Neutrophil (primary cell): ENCODE results near the gene KCNC1.

Source experiments
- H3K27ac ChIP-seq: fragments of 200-600 bp; sonication (generic); 2 replicates; pipeline ENCODE4 v1.5.1; 2016; ENCODE audit warnings: mild to moderate bottlenecking, moderate library complexity
- H3K27me3 ChIP-seq: fragments of 200-600 bp; sonication (generic); 2 replicates; pipeline ENCODE4 v1.6.0; 2016; ENCODE audit warnings: mild to moderate bottlenecking
- H3K36me3 ChIP-seq: fragments of 200-600 bp; sonication (generic); 2 replicates; pipeline ENCODE4 v1.5.1; 2017
- H3K4me1 ChIP-seq, 2 experiments: fragments of 200-600 bp in 1 of 2; sonication (generic) in 1 of 2; 1 replicate in 1 of 2; 2 replicates in 1 of 2; pipeline versions ENCODE4 v1.5.1 to v1.6.1; 2013 to 2016; ENCODE audit warnings: low read depth in 1 of 2, low read length in 1 of 2, mild to moderate bottlenecking in 1 of 2, moderate library complexity in 1 of 2; ENCODE audit not compliant: control insufficient read depth in 1 of 2, insufficient read depth in 1 of 2
- H3K4me3 ChIP-seq, 2 experiments: fragments of 200-600 bp in 1 of 2; sonication (generic) in 1 of 2; 1 replicate in 1 of 2; 2 replicates in 1 of 2; pipeline ENCODE4 v1.5.1; 2013 to 2016; ENCODE audit warnings: low read depth in 1 of 2, low read length in 1 of 2, mild to moderate bottlenecking in 1 of 2, moderate library complexity in 1 of 2
- H3K9me3 ChIP-seq: fragments of 200-600 bp; sonication (generic); 2 replicates; pipeline ENCODE4 v1.5.1; 2016
- CTCF ChIP-seq: fragments of 200-600 bp; sonication (generic); IDR thresholded peaks from 2 replicates; pipeline ENCODE4 v1.5.1; 2016; ENCODE audit warnings: antibody characterized with exemption

KCNC1 gene

GRCh38 chr11:17760102-17761029 is 25.8 kb downstream of the KCNC1 start:
- Histone ChIP-seq H3K27me3 (peaks cover 29% of the 10 kb centered on the region), H3K36me3 (no peaks in the 10 kb centered on the region), H3K9me3 (no peaks in the 10 kb centered on the region), H3K27ac (no peak overlapping the region), H3K4me3 (no peak overlapping the region), H3K4me1 (no peaks in the 10 kb centered on the region)
- no peak for TF ChIP-seq CTCF

- TF ChIP-seq CTCF: no peak
- no peaks in the 10 kb centered on the region for H3K9me3 ChIP-seq
- no peak overlapping the region for H3K4me3 ChIP-seq
- H3K27ac ChIP-seq: no peak overlapping the region
- no peaks in the 10 kb centered on the region for H3K36me3 ChIP-seq
- H3K4me1 ChIP-seq: no peaks in the 10 kb centered on the region
- peaks cover 15% of the 10 kb centered on the region for H3K27me3 ChIP-seq
Measured at GRCh38 chr11:17762309-17762974, 27.9 kb downstream of the KCNC1 start.

GRCh38 chr11:17763244-17763643 is 28.7 kb downstream of the KCNC1 start:
- TF ChIP-seq CTCF: no peak
- Histone ChIP-seq H3K36me3 (no peaks in the 10 kb centered on the region), H3K27ac (no peak overlapping the region), H3K4me1 (no peaks in the 10 kb centered on the region), H3K27me3 (peaks cover 9% of the 10 kb centered on the region), H3K4me3 (no peak overlapping the region), H3K9me3 (no peaks in the 10 kb centered on the region)

GRCh38 chr11:17763703-17764102 is 29.1 kb downstream of the KCNC1 start:
- H3K9me3 ChIP-seq: no peaks in the 10 kb centered on the region
- H3K4me3 ChIP-seq: no peak overlapping the region
- no peaks in the 10 kb centered on the region for H3K4me1 ChIP-seq
- no peaks in the 10 kb centered on the region for H3K36me3 ChIP-seq
- no peak for TF ChIP-seq CTCF
- H3K27ac ChIP-seq: no peak overlapping the region
- H3K27me3 ChIP-seq: peaks cover 4% of the 10 kb centered on the region

- no peak for TF ChIP-seq CTCF
Measured at GRCh38 chr11:17764446-17765218, 30.1 kb downstream of the KCNC1 start.

More at GRCh38 chr11:17764446-17765218, 30.1 kb downstream of the KCNC1 start:
- H3K27ac ChIP-seq: no peak overlapping the region
- H3K9me3 ChIP-seq: no peaks in the 10 kb centered on the region
- no peaks in the 10 kb centered on the region for H3K36me3 ChIP-seq
- H3K4me3 ChIP-seq: no peak overlapping the region
- no peaks in the 10 kb centered on the region for H3K27me3 ChIP-seq
- H3K4me1 ChIP-seq: no peaks in the 10 kb centered on the region
